GM18526 (cell line): ENCODE measurements around the gene NEK11.

Experiments
- POLR2A ChIP-seq: IDR thresholded peaks from 3 replicates; pipeline ENCODE4 v1.6.1; 2011; ENCODE audit not compliant: insufficient read length; ENCODE audit errors: extremely low read depth

NEK11 gene

GRCh38 chr3:131158434-131158833 lies 131.8 kb downstream of the NEK11 start:
- no peak for TF ChIP-seq POLR2A

GRCh38 chr3:131162516-131162915 lies 135.8 kb downstream of the NEK11 start:
- TF ChIP-seq POLR2A = no peak

DNA sequence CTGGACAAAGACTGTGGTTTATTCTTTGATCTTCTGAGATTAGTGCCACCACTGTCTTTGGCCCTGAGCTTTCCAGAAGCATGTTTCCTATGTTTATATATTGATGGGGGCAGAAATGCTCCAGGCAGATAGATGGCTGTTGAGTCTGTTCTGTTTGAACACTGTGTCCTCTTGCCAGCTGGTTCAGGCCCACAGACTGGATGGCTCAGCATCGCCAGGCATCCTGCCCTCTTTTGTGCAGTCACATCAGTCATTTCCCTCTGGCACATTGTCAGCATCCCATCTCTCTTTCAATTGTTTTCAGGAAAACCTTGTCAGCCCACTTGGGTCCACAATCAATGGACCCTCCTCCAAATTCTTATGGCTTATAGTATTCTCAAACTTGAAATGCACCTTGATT lies 141.2 kb downstream of the NEK11 start:
- TF ChIP-seq POLR2A = no peak

DNA sequence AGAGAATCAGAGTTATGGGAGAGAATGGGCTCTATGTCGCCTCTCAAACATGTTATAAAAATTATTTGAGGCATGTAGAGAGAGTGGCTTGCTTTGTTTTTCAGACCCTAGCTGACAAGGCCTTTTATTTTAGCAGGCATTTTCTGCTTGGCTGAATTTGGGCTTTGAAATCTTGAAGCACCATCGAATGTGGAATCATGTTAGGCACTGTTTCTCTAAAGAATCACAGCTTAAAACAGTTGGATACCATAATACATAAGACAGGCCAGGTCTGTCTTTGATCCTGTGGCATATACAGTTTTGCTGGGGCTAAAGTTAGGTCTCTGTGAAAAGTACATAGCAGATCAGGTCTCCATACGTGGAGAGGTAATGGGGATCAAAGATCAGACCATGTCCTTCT lies 142.7 kb downstream of the NEK11 start:
- TF ChIP-seq POLR2A = no peak

DNA sequence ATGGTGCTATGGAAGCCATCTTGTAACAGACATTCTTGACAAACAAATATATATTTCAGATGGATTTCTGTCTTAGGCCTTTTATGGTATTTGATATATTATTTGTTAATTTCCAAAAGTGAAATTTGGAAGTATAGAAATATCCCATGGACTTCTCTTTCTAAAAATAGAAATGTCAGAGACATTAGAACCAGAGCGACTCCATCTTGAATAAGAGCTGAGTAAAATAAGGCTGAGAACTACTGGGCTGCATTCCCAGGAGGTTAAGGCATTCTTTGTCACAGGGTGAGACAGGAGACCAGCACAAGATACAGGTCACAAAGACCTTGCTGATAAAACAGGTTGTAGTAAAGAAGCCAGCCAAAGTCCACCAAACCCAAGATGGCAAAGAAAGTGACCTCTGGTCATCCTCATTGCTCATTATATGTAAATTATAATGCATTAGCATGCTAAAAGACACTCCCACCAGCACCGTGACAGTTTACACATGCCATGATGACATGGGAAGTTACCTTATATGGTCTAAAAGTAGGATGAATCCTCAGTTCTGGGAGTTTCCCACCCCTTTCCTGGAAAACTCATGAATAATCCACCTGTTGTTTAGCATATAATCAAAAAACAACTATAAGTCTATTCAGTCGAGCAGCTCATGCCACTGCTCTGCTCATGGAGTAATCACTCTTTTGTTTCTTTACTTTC lies 146.0 kb downstream of the NEK11 start:
- no peak for TF ChIP-seq POLR2A

DNA sequence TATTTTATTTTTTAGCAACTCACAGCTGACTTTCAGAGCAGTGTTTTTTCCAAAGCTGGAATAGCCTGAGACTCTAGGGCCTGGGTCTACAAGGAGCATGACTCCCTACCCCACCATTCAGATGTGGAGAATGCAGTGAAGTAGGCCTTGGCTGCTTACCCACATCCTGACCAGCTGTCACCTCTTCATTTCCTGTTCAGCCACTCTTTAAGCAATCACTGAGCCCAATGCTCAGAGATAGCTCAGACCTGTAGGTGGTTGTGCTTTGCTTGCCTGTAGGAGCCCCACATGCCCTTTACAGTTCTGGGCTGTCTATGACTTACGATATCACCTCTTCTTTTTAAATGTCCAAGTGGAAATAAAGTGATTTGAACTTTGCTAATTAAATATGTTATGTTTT lies 148.1 kb downstream of the NEK11 start:
- TF ChIP-seq POLR2A = no peak

GRCh38 chr3:131178710-131179375 lies 152.2 kb downstream of the NEK11 start:
- no peak for TF ChIP-seq POLR2A

- no peak for TF ChIP-seq POLR2A
Observed at GRCh38 chr3:131192701-131193100, 166.0 kb downstream of the NEK11 start.

GRCh38 chr3:131193641-131194238 lies 167.1 kb downstream of the NEK11 start:
- no peak for TF ChIP-seq POLR2A

DNA sequence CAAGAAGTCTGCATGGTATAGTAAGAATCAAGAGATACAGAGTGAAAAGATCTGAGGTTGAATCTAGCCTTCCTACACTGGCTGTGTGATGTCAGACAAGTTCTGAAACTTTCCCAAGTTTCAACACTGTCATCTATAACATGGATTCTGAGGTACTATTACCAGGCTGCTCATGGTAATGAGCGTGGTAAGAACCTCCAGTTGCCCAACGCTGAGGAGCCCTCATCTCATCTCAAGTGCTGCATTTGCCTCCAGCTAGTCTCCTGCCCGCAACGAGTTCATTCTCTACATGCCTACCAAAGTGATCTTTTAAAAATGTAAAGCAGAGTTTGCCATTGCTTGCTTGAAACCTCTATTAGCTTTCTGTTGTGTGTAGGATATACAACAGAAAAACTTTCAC lies 168.1 kb downstream of the NEK11 start:
- TF ChIP-seq POLR2A = no peak

GRCh38 chr3:131200636-131201199 lies 174.0 kb downstream of the NEK11 start:
- TF ChIP-seq POLR2A = no peak

DNA sequence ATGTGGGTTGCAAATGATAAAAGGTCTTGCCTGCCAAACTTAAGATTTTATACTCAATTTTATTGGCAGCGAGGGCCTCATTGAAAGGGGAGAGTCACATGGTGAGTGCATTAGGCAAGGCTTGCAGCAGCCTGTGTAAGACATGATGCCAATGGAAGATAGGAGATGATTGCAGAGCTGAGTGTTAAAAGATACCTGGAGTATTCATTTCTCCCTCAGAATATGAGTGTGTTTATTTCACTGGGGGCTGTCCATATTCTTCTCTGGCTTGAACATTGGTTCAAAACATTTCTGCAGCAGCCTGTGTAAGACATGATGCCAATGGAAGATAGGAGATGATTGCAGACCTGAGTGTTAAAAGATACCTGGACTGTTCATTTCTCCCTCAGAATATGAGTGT lies 189.7 kb downstream of the NEK11 start:
- TF ChIP-seq POLR2A = no peak

GRCh38 chr3:131216801-131217200 lies 190.1 kb downstream of the NEK11 start:
- no peak for TF ChIP-seq POLR2A

- no peak for TF ChIP-seq POLR2A
Observed at GRCh38 chr3:131217296-131217741, 190.6 kb downstream of the NEK11 start.

GRCh38 chr3:131218196-131218595 lies 191.5 kb downstream of the NEK11 start:
- no peak for TF ChIP-seq POLR2A

DNA sequence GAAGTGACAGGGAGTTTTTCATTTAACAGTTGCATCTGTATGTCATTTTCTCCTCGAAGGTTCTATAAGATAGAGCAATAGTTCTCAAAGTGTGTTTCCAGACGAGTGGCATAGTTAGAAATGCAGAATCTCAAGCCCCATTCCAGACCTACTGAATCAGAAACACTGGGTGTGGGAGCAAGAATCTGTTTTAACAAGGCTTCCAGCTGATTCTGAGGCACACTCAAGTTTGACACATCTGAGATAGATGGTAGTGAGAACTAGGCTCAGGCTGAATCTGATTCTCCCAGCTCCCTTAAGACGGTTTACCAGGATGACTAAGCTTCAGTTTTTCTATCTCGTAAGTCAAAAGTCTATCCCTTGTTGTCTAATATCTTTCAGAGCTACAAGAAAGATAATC lies 195.1 kb downstream of the NEK11 start:
- no peak for TF ChIP-seq POLR2A
